ENCODE results near the gene CDK17.

Gene CDK17

GRCh38 chr12:96239711-96240635 lies 160.3 kb downstream of the CDK17 start:
- Histone ChIP-seq H3K9me2 (replicated peaks; ENCODE audit: low read depth, low read length) (no peaks in the 10 kb centered on the region), H3K9ac (ENCODE audit: low read depth, low read length, poor library complexity, severe bottlenecking) (no peak overlapping the region), H3K4me2 (ENCODE audit: low read depth, low read length, poor library complexity, severe bottlenecking) (no peak overlapping the region), H3K4me3 (ENCODE audit: low read length, poor library complexity, severe bottlenecking) (no peak overlapping the region), H3K4me1 (ENCODE audit: insufficient read depth, low read length, poor library complexity, severe bottlenecking) (peaks cover 12% of the 10 kb centered on the region), H3K27me3 (ENCODE audit: insufficient read depth, low read length, poor library complexity, severe bottlenecking) (no peaks in the 10 kb centered on the region), H4K20me1 (ENCODE audit: insufficient read depth, low read length, poor library complexity, severe bottlenecking) (peaks cover 25% of the 10 kb centered on the region), H3K79me2 (ENCODE audit: insufficient read depth, low read length) (peaks cover 58% of the 10 kb centered on the region; the same call in 1 of the 2 replicates), H3K36me3 (ENCODE audit: insufficient read depth, low read length) (peaks cover 42% of the 10 kb centered on the region; the same call in 1 of the 2 replicates), H2AFZ (ENCODE audit: low read length) (no peak overlapping the region), H3F3A (ENCODE audit: low read depth) (no peaks in the 10 kb centered on the region), H3K9me3 (ENCODE audit: insufficient read depth, low read depth, low read length) (no peaks in the 10 kb centered on the region)
- TF ChIP-seq, protein P1, sequence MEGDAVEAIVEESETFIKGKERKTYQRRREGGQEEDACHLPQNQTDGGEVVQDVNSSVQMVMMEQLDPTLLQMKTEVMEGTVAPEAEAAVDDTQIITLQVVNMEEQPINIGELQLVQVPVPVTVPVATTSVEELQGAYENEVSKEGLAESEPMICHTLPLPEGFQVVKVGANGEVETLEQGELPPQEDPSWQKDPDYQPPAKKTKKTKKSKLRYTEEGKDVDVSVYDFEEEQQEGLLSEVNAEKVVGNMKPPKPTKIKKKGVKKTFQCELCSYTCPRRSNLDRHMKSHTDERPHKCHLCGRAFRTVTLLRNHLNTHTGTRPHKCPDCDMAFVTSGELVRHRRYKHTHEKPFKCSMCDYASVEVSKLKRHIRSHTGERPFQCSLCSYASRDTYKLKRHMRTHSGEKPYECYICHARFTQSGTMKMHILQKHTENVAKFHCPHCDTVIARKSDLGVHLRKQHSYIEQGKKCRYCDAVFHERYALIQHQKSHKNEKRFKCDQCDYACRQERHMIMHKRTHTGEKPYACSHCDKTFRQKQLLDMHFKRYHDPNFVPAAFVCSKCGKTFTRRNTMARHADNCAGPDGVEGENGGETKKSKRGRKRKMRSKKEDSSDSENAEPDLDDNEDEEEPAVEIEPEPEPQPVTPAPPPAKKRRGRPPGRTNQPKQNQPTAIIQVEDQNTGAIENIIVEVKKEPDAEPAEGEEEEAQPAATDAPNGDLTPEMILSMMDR (conservative IDR thresholded peaks at IDR 0.05; ENCODE audit: low read length): no peak
- no peak for TF ChIP-seq EZH2phosphoT487 (IDR thresholded peaks at IDR 0.05; ENCODE audit: borderline replicate concordance)

GRCh38 chr12:96238336-96239047 lies 161.7 kb downstream of the CDK17 start:
- H3K36me3 ChIP-seq (ENCODE audit: insufficient read depth, low read length): peaks cover 52% of the 10 kb centered on the region; the same call in 1 of the 2 replicates
- no peak overlapping the region for H3K9ac ChIP-seq (ENCODE audit: low read depth, low read length, poor library complexity, severe bottlenecking)
- H2AFZ ChIP-seq (ENCODE audit: low read length): no peak overlapping the region
- peaks cover 12% of the 10 kb centered on the region for H3K4me1 ChIP-seq (ENCODE audit: insufficient read depth, low read length, poor library complexity, severe bottlenecking)
- H3K4me2 ChIP-seq (ENCODE audit: low read depth, low read length, poor library complexity, severe bottlenecking): no peak overlapping the region
- no peak for TF ChIP-seq EZH2phosphoT487 (IDR thresholded peaks at IDR 0.05; ENCODE audit: borderline replicate concordance)
- TF ChIP-seq, protein P1 (conservative IDR thresholded peaks at IDR 0.05; ENCODE audit: low read length): no peak
- H3K9me2 ChIP-seq (replicated peaks; ENCODE audit: low read depth, low read length): no peaks in the 10 kb centered on the region
- H3K27me3 ChIP-seq (ENCODE audit: insufficient read depth, low read length, poor library complexity, severe bottlenecking): no peaks in the 10 kb centered on the region
- no peak overlapping the region for H3K4me3 ChIP-seq (ENCODE audit: low read length, poor library complexity, severe bottlenecking)
- H4K20me1 ChIP-seq (ENCODE audit: insufficient read depth, low read length, poor library complexity, severe bottlenecking): peaks cover 25% of the 10 kb centered on the region
- H3K79me2 ChIP-seq (ENCODE audit: insufficient read depth, low read length): peaks cover 70% of the 10 kb centered on the region
- no peaks in the 10 kb centered on the region for H3F3A ChIP-seq (ENCODE audit: low read depth)
- no peaks in the 10 kb centered on the region for H3K9me3 ChIP-seq (ENCODE audit: insufficient read depth, low read depth, low read length)

DNA sequence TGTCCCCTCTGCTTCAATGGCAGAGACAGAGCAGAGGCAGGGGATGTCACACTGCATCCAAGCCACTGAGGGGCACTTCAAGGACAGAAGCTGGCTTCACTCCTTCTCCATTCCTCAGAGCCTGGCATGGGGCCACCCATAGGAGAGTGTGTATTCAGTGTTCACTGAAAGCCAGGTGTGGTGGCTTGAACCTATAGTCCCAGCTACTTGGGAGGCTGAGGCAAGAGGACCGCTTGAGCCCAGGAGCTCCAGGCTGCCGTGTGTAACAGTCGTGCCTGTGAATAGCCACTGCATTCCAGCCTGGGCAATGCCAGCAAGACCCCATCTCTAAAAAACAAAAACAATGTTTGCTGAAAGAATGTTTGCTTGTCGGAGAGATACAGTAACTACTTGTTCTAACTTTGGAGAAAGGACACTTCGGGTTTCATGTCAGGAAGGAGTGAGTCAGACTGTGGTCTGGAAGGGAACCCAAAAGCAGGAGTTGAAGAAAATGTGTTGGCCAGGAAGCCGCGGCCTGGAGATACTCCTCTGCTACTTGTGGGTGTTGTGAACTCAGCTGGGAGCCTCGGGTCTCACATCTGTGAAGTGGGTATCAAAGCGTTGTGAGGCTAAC lies 162.7 kb downstream of the CDK17 start:
- H3F3A ChIP-seq (ENCODE audit: low read depth): no peaks in the 10 kb centered on the region
- H2AFZ ChIP-seq (ENCODE audit: low read length): no peak overlapping the region
- no peak overlapping the region for H3K4me2 ChIP-seq (ENCODE audit: low read depth, low read length, poor library complexity, severe bottlenecking)
- no peaks in the 10 kb centered on the region for H3K9me3 ChIP-seq (ENCODE audit: insufficient read depth, low read depth, low read length)
- peaks cover 76% of the 10 kb centered on the region for H3K79me2 ChIP-seq (ENCODE audit: insufficient read depth, low read length)
- peaks cover 12% of the 10 kb centered on the region for H3K4me1 ChIP-seq (ENCODE audit: insufficient read depth, low read length, poor library complexity, severe bottlenecking)
- H3K9me2 ChIP-seq (replicated peaks; ENCODE audit: low read depth, low read length): no peaks in the 10 kb centered on the region
- H3K9ac ChIP-seq (ENCODE audit: low read depth, low read length, poor library complexity, severe bottlenecking): no peak overlapping the region
- no peak overlapping the region for H3K4me3 ChIP-seq (ENCODE audit: low read length, poor library complexity, severe bottlenecking)
- H3K36me3 ChIP-seq (ENCODE audit: insufficient read depth, low read length): peaks cover 58% of the 10 kb centered on the region; the same call in 1 of the 2 replicates
- TF ChIP-seq, protein P1 (conservative IDR thresholded peaks at IDR 0.05; ENCODE audit: low read length): no peak
- TF ChIP-seq EZH2phosphoT487 (IDR thresholded peaks at IDR 0.05; ENCODE audit: borderline replicate concordance): no peak
- no peaks in the 10 kb centered on the region for H3K27me3 ChIP-seq (ENCODE audit: insufficient read depth, low read length, poor library complexity, severe bottlenecking)
- H4K20me1 ChIP-seq (ENCODE audit: insufficient read depth, low read length, poor library complexity, severe bottlenecking): peaks cover 33% of the 10 kb centered on the region
